Measurements from ENCODE around the gene RNF6. TPM values are rescaled to one million over a fixed set of nuclear protein-coding genes. Genes with fewer than 3 reads are reported as not detected.

The RNF6 gene
- total RNA-seq = 45.4 TPM
- 10 to 100 TPM; 35.0 to 48.2 (median 42.2) TPM for polyA plus RNA-seq

GRCh38 chr13:26221721-26222519 is at the start of gene RNF6:
Gene RNF6 (minus strand): TSS chr13:26222314. CDS start chr13:26219649, 2,665 bp downstream.
- Mint-ChIP-seq H3K27ac (peak within 1 kb of the TSS; percentile 97 to 100 (median 100)), H3K27me3 (peaks cover 12% of the 10 kb centered on the region), H3K4me3 (peak within 1 kb of the TSS; percentile 98 to 100 (median 99)), H3K4me1 (peaks cover 24 to 44% (median 37%) of the 10 kb centered on the region in 4 donors), H3K36me3 (peaks cover 18% of the 10 kb centered on the region), H3K9me3 (peaks cover 0 to 6% (median 0%) of the 10 kb centered on the region in 7 donors)
- no peaks in the 10 kb centered on the region for H3K9me3 ChIP-seq (ENCODE audit: control insufficient read depth in 2 of 2, low read length in 2 of 2)
- H3K27ac ChIP-seq (ENCODE audit: insufficient read depth, low read length, poor library complexity, severe bottlenecking) = peak within 1 kb of the TSS; percentile 95
- H3K36me3 ChIP-seq (ENCODE audit: control insufficient read depth, insufficient read depth, low read length) = peaks cover 27% of the 10 kb centered on the region
- peak; percentile 86 to 97 (median 91) for DNase-seq
- peak; percentile 95 to 97 for ATAC-seq (ENCODE audit: low read depth in 2 of 2)
- peaks cover under 1% of the 10 kb centered on the region for H3K27me3 ChIP-seq (ENCODE audit: control insufficient read depth, insufficient read depth, low read length)
- H3K4me3 ChIP-seq (ENCODE audit: low read depth, low read length) = peak within 1 kb of the TSS; percentile 96
- H3K4me1 ChIP-seq (ENCODE audit: control insufficient read depth, insufficient read depth, low read length, poor library complexity, severe bottlenecking) = peaks cover 31% of the 10 kb centered on the region

- Histone ChIP-seq H3K36me3 (ENCODE audit: control insufficient read depth, insufficient read depth, low read length) (no peaks in the 10 kb centered on the region), H3K27ac (ENCODE audit: insufficient read depth, low read length, poor library complexity, severe bottlenecking) (no peak overlapping the region), H3K9me3 (ENCODE audit: control insufficient read depth in 2 of 2, low read length in 2 of 2) (no peaks in the 10 kb centered on the region), H3K4me3 (ENCODE audit: low read depth, low read length) (no peak overlapping the region), H3K27me3 (ENCODE audit: control insufficient read depth, insufficient read depth, low read length) (no peaks in the 10 kb centered on the region), H3K4me1 (ENCODE audit: control insufficient read depth, insufficient read depth, low read length, poor library complexity, severe bottlenecking) (no peaks in the 10 kb centered on the region)
- no peaks in the 10 kb centered on the region for H3K36me3 Mint-ChIP-seq
- no peak for DNase-seq
- H3K9me3 Mint-ChIP-seq = no peaks in the 10 kb centered on the region
- no peak overlapping the region for H3K4me3 Mint-ChIP-seq
- H3K4me1 Mint-ChIP-seq = peaks cover 7 to 52% (median 37%) of the 10 kb centered on the region in 4 donors
- no peak for ATAC-seq (ENCODE audit: low read depth in 2 of 2)
- no peak overlapping the region for H3K27ac Mint-ChIP-seq
- H3K27me3 Mint-ChIP-seq = no peaks in the 10 kb centered on the region
These were observed 48.6 kb upstream of the RNF6 start for GRCh38 chr13:26270707-26271106.

DNA sequence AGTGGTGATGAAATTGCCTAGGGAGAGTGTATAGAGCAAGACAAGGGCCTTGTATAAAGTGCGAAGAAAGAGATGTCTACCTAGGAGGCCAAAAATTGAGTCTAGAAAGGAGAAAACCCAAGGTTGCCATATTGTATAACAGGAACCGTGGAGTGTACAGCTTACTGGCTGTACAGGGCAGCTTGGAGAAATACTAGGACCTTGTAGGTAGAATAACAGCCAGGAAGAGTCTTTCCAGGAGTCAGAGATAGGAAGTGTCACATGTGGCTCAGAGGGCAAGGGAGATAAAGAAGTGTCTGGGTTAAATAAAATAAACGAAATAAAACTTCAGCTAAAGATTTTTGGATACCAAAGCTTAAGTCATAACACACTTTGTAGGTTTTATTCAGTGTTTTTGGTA is 44.2 kb upstream of the RNF6 start:
- Mint-ChIP-seq H3K4me3 (no peak overlapping the region), H3K36me3 (peaks cover 4% of the 10 kb centered on the region), H3K27ac (no peak overlapping the region), H3K9me3 (peaks cover 0 to 2% (median 0%) of the 10 kb centered on the region in 7 donors), H3K4me1 (peaks cover 13 to 56% (median 47%) of the 10 kb centered on the region in 4 donors), H3K27me3 (no peaks in the 10 kb centered on the region)
- Histone ChIP-seq H3K27me3 (ENCODE audit: control insufficient read depth, insufficient read depth, low read length) (no peaks in the 10 kb centered on the region), H3K4me3 (ENCODE audit: low read depth, low read length) (no peak overlapping the region), H3K9me3 (ENCODE audit: control insufficient read depth in 2 of 2, low read length in 2 of 2) (no peaks in the 10 kb centered on the region), H3K36me3 (ENCODE audit: control insufficient read depth, insufficient read depth, low read length) (no peaks in the 10 kb centered on the region), H3K4me1 (ENCODE audit: control insufficient read depth, insufficient read depth, low read length, poor library complexity, severe bottlenecking) (no peaks in the 10 kb centered on the region), H3K27ac (ENCODE audit: insufficient read depth, low read length, poor library complexity, severe bottlenecking) (no peak overlapping the region)
- ATAC-seq (ENCODE audit: low read depth in 2 of 2) (no peak), DNase-seq (no peak)

- Histone ChIP-seq H3K27me3 (ENCODE audit: control insufficient read depth, insufficient read depth, low read length) (no peaks in the 10 kb centered on the region), H3K9me3 (ENCODE audit: control insufficient read depth in 2 of 2, low read length in 2 of 2) (no peaks in the 10 kb centered on the region), H3K4me1 (ENCODE audit: control insufficient read depth, insufficient read depth, low read length, poor library complexity, severe bottlenecking) (no peaks in the 10 kb centered on the region), H3K4me3 (ENCODE audit: low read depth, low read length) (no peak overlapping the region), H3K36me3 (ENCODE audit: control insufficient read depth, insufficient read depth, low read length) (no peaks in the 10 kb centered on the region), H3K27ac (ENCODE audit: insufficient read depth, low read length, poor library complexity, severe bottlenecking) (no peak overlapping the region)
- peaks cover 4% of the 10 kb centered on the region for H3K36me3 Mint-ChIP-seq
- H3K27me3 Mint-ChIP-seq = no peaks in the 10 kb centered on the region
- H3K4me3 Mint-ChIP-seq = no peak overlapping the region
- H3K27ac Mint-ChIP-seq = no peak overlapping the region
- peaks cover 13 to 63% (median 56%) of the 10 kb centered on the region in 4 donors for H3K4me1 Mint-ChIP-seq
- ATAC-seq (ENCODE audit: low read depth in 2 of 2) (no peak), DNase-seq (no peak)
- H3K9me3 Mint-ChIP-seq = peaks cover 0 to 2% (median 0%) of the 10 kb centered on the region in 7 donors
These were observed 40.0 kb upstream of the RNF6 start for GRCh38 chr13:26262156-26262555.

DNA sequence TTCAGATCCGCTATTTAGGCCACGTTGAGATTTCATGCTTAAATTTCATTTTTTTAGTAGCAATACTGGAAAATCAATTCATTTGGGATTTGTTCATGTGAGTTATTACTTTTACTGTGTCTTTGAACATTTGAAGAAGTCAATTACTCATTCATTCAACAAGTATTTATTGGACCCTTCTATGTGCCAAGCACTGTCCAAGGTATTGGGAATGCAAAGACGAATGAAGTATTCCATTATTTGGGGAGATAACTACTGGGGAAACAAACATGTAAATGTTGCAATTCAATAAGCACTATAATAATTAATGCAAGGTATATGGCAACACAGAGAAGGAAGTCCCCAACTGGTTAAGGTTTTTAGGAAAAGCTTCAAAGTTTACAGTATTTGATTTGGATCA is 37.5 kb upstream of the RNF6 start:
- ATAC-seq (ENCODE audit: low read depth in 2 of 2) = no peak
- Mint-ChIP-seq H3K36me3 (peaks cover 4% of the 10 kb centered on the region), H3K4me1 (peaks cover 17 to 70% (median 60%) of the 10 kb centered on the region in 4 donors), H3K9me3 (peaks cover 0 to under 1% (median 0%) of the 10 kb centered on the region in 7 donors), H3K4me3 (no peak overlapping the region), H3K27me3 (no peaks in the 10 kb centered on the region), H3K27ac (no peak overlapping the region)
- H3K4me1 ChIP-seq (ENCODE audit: control insufficient read depth, insufficient read depth, low read length, poor library complexity, severe bottlenecking) = peaks cover 18% of the 10 kb centered on the region
- H3K36me3 ChIP-seq (ENCODE audit: control insufficient read depth, insufficient read depth, low read length) = no peaks in the 10 kb centered on the region
- no peaks in the 10 kb centered on the region for H3K9me3 ChIP-seq (ENCODE audit: control insufficient read depth in 2 of 2, low read length in 2 of 2)
- DNase-seq = no peak
- H3K4me3 ChIP-seq (ENCODE audit: low read depth, low read length) = no peak overlapping the region
- H3K27me3 ChIP-seq (ENCODE audit: control insufficient read depth, insufficient read depth, low read length) = no peaks in the 10 kb centered on the region
- no peak overlapping the region for H3K27ac ChIP-seq (ENCODE audit: insufficient read depth, low read length, poor library complexity, severe bottlenecking)

- Mint-ChIP-seq H3K4me1 (peaks cover 17 to 70% (median 60%) of the 10 kb centered on the region in 4 donors), H3K4me3 (peak overlapping the region in 2 of 4 donors; percentile 42 to 81), H3K9me3 (no peaks in the 10 kb centered on the region), H3K27ac (no peak overlapping the region), H3K36me3 (peaks cover under 1% of the 10 kb centered on the region), H3K27me3 (peaks cover 9% of the 10 kb centered on the region)
- no peaks in the 10 kb centered on the region for H3K9me3 ChIP-seq (ENCODE audit: control insufficient read depth in 2 of 2, low read length in 2 of 2)
- no peak overlapping the region for H3K27ac ChIP-seq (ENCODE audit: insufficient read depth, low read length, poor library complexity, severe bottlenecking)
- DNase-seq = no peak
- no peaks in the 10 kb centered on the region for H3K27me3 ChIP-seq (ENCODE audit: control insufficient read depth, insufficient read depth, low read length)
- ATAC-seq (ENCODE audit: low read depth in 2 of 2) = no peak
- H3K4me3 ChIP-seq (ENCODE audit: low read depth, low read length) = peak overlapping the region; percentile 9
- H3K4me1 ChIP-seq (ENCODE audit: control insufficient read depth, insufficient read depth, low read length, poor library complexity, severe bottlenecking) = peaks cover 22% of the 10 kb centered on the region
- H3K36me3 ChIP-seq (ENCODE audit: control insufficient read depth, insufficient read depth, low read length) = no peaks in the 10 kb centered on the region
These were observed 34.9 kb upstream of the RNF6 start for GRCh38 chr13:26257049-26257448.

DNA sequence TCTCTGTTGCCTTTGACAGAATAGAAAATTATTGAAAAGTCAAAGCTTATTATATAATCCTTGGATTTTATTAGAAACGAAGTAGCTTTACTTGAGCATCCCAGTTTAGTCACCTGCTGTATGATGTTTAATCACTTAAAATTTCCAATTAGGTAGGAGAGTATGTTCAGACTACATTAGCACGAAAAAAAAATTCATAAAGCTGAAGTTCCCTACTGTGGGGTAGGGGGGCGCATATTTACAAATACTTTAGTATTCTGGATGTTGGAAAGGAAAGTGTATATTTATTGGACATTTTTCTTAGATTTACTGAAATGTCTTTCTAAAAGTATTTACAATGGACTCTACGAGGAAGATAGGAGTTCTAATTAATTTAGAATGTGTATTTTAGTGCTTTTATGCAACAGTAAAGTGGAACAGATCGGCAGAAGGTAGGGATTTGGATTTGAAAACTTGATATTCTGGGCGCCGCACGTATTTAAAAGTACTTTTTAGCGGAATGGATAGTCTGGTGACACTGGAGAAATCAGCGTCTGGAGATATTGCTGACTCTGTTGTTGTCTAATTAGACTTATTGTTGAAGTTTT is 33.7 kb upstream of the RNF6 start:
- Histone ChIP-seq H3K36me3 (ENCODE audit: control insufficient read depth, insufficient read depth, low read length) (no peaks in the 10 kb centered on the region), H3K4me3 (ENCODE audit: low read depth, low read length) (peak overlapping the region; percentile 80), H3K4me1 (ENCODE audit: control insufficient read depth, insufficient read depth, low read length, poor library complexity, severe bottlenecking) (peaks cover 22% of the 10 kb centered on the region), H3K27ac (ENCODE audit: insufficient read depth, low read length, poor library complexity, severe bottlenecking) (no peak overlapping the region), H3K9me3 (ENCODE audit: control insufficient read depth in 2 of 2, low read length in 2 of 2) (no peaks in the 10 kb centered on the region), H3K27me3 (ENCODE audit: control insufficient read depth, insufficient read depth, low read length) (no peaks in the 10 kb centered on the region)
- Mint-ChIP-seq H3K9me3 (no peaks in the 10 kb centered on the region), H3K4me3 (peak overlapping the region; percentile 86 to 98 (median 93)), H3K36me3 (no peaks in the 10 kb centered on the region), H3K4me1 (peaks cover 12 to 57% (median 51%) of the 10 kb centered on the region in 4 donors), H3K27ac (no peak overlapping the region), H3K27me3 (peaks cover 13% of the 10 kb centered on the region)
- ATAC-seq (ENCODE audit: low read depth in 2 of 2) = no peak
- DNase-seq = peak in 1 of 3 donors; percentile 10

Data from CD4-positive, CD25-positive, alpha-beta regulatory T cell (primary cell).